Endothelial cell of umbilical vein (primary cell): ENCODE data around the gene CEP70. TPM values are rescaled to one million over a fixed set of nuclear protein-coding genes. Genes with fewer than 3 reads are reported as not detected.

Experiments used
- BruUV-seq: library from RNA; stranded (reverse); fragments of 400-500 nt; replicated peaks from 2 replicates; lab custom pipeline; 2021; lab: Mats Ljungman, UMichigan
- CTCF ChIA-PET: fragments of 300-600, 350-600 bp; sonication (Branson Sonifier 250); formaldehyde crosslinking; loops from one replicate; lab custom pipeline; 2021; ENCODE audit warnings: antibody characterized with exemption, inconsistent platforms; lab: Charles Lee
- POLR2A ChIA-PET: fragments of 300-600, 350-600 bp; sonication (Branson Sonifier 250); formaldehyde crosslinking; loops from one replicate; lab custom pipeline; 2021; ENCODE audit warnings: antibody characterized with exemption, inconsistent platforms; lab: Charles Lee
- DNase-seq: peaks from one replicate; pipeline ENCODE4 v3.0.0-alpha.2; 2011; ENCODE audit warnings: low read depth, low spot score
- FAIRE-seq: peaks from 2 replicates; lab custom pipeline; 2011; peaks lifted over from hg19 to GRCh38; lab: Jason Lieb, UNC
- H2AFZ ChIP-seq: 2 replicates; pipeline ENCODE4 v1.6.0; 2012; ENCODE audit warnings: low read depth, low read length, control low read depth, inconsistent platforms
- H3K27ac ChIP-seq: 2 replicates; pipeline ENCODE4 v1.5.1; 2011; ENCODE audit warnings: low read depth, mild to moderate bottlenecking, control low read depth, low read length, moderate library complexity; ENCODE audit not compliant: insufficient read depth
- H3K27me3 ChIP-seq, 2 experiments: 2 replicates each; pipeline versions ENCODE4 v1.6.0 to v1.6.1; 2011; ENCODE audit warnings: low read length in 2 of 2, mixed read lengths in 1 of 2; ENCODE audit not compliant: control insufficient read depth in 2 of 2, insufficient read depth in 2 of 2
- H3K36me3 ChIP-seq, 2 experiments: 2 replicates in 1 of 2; 3 replicates in 1 of 2; pipeline ENCODE4 v1.5.1; 2011; ENCODE audit warnings: low read length in 2 of 2, mild to moderate bottlenecking in 1 of 2, moderate library complexity in 1 of 2; ENCODE audit not compliant: control insufficient read depth in 2 of 2, insufficient read depth in 2 of 2; ENCODE audit errors: extremely low read depth in 1 of 2
- H3K4me1 ChIP-seq: 3 replicates; pipeline ENCODE4 v1.5.1; 2011; ENCODE audit warnings: mild to moderate bottlenecking, low read length; ENCODE audit not compliant: control insufficient read depth, insufficient read depth; ENCODE audit errors: extremely low read depth
- H3K4me2 ChIP-seq: 2 replicates; pipeline ENCODE4 v1.6.1; 2011; ENCODE audit warnings: low read length, control low read depth, mixed read lengths; ENCODE audit not compliant: insufficient read depth
- H3K4me3 ChIP-seq, 3 experiments: fragments of 200-600 bp in 1 of 3; sonication (generic), shearing (Covaris generic) in 1 of 3; replicated peaks in 1 of 3; 2 replicates each; pipeline ENCODE4 v1.5.1; 2011 to 2016; ENCODE audit warnings: control low read depth in 3 of 3, low read length in 3 of 3, mild to moderate bottlenecking in 2 of 3, inconsistent platforms in 1 of 3, low read depth in 1 of 3, moderate library complexity in 1 of 3; ENCODE audit not compliant: insufficient read depth in 1 of 3
- H3K79me2 ChIP-seq: 2 replicates; pipeline ENCODE4 v1.6.0; 2012; ENCODE audit warnings: low read length, inconsistent platforms; ENCODE audit not compliant: control insufficient read depth, insufficient read depth
- H3K9ac ChIP-seq: replicated peaks from 2 replicates; pipeline ENCODE3; 2011; ENCODE audit warnings: low read length, control low read depth; ENCODE audit not compliant: insufficient read depth; ENCODE audit errors: extremely low read depth
- H3K9me1 ChIP-seq: replicated peaks from 3 replicates; pipeline ENCODE4 v1.6.0; 2011; ENCODE audit warnings: mild to moderate bottlenecking, low read length; ENCODE audit not compliant: control insufficient read depth, insufficient read depth; ENCODE audit errors: extremely low read depth
- H3K9me3 ChIP-seq: replicated peaks from 2 replicates; pipeline ENCODE4 v1.5.1; 2012; ENCODE audit warnings: low read length, inconsistent platforms; ENCODE audit not compliant: control insufficient read depth, insufficient read depth
- H4K20me1 ChIP-seq: replicated peaks from 2 replicates; pipeline ENCODE3; 2011; ENCODE audit warnings: mild to moderate bottlenecking, low read length; ENCODE audit not compliant: control insufficient read depth, insufficient read depth; ENCODE audit errors: extremely low read depth
- EZH2 ChIP-seq: IDR thresholded peaks from 2 replicates; pipeline ENCODE4 v1.6.1; 2012; ENCODE audit warnings: borderline replicate concordance, low read depth, mild to moderate bottlenecking, moderate library complexity, low read length, inconsistent platforms; ENCODE audit not compliant: severe bottlenecking
- FOS ChIP-seq: IDR thresholded peaks from 2 replicates; pipeline ENCODE4 v1.6.1; 2011; ENCODE audit warnings: mild to moderate bottlenecking, low read length, moderate library complexity, borderline replicate concordance; ENCODE audit not compliant: insufficient read depth
- GATA2 ChIP-seq: IDR thresholded peaks from 2 replicates; pipeline ENCODE4 v1.7.0; 2011; ENCODE audit warnings: low read depth, mild to moderate bottlenecking, moderate library complexity, mixed read lengths, low read length; ENCODE audit not compliant: insufficient read length, insufficient read depth
- JUN ChIP-seq: IDR thresholded peaks from 2 replicates; pipeline ENCODE4 v1.6.1; 2011; ENCODE audit warnings: borderline replicate concordance, low read depth; ENCODE audit not compliant: insufficient read length, insufficient read depth
- POLR2A ChIP-seq: IDR thresholded peaks from 2 replicates; pipeline ENCODE4 v1.6.1; 2012; ENCODE audit warnings: low read depth, mild to moderate bottlenecking, control low read depth, low read length
- POLR2AphosphoS5 ChIP-seq: IDR thresholded peaks from 2 replicates; pipeline ENCODE4 v1.6.1; 2012; ENCODE audit warnings: low read depth, mild to moderate bottlenecking, control low read depth, low read length, moderate library complexity; ENCODE audit not compliant: insufficient read depth
- dilution Hi-C: fragments of 300-500 bp; cut with MboI; formaldehyde crosslinking; loops from one replicate; pipeline ENCODE4 v1.15.0; 2019; ENCODE audit warnings: low sequenced_read_pairs; ENCODE audit not compliant: extremely low pct_ligation_motif_present
- intact Hi-C: fragments of 100-400 bp; cut with micrococcal nuclease; formaldehyde crosslinking; loops from one replicate; pipeline ENCODE4 v1.10.0; 2022
- polyA plus RNA-seq, 4 experiments: library from polyadenylated mRNA; depleted of rRNA in 3 of 4; stranded (reverse) in 3 of 4; unstranded in 1 of 4; fragments of >200 nt; gene quantifications; 2 replicates each; pipeline versions ENCODE4 v1.2.1 to v1.2.3, GENCODE V29; 2011 to 2012; ENCODE audit warnings: missing spikeins in 1 of 4
- total RNA-seq: library from RNA; stranded (reverse); gene quantifications from 2 replicates; pipeline ENCODE4 v1.2.3, GENCODE V29; 2021
- TF ChIP-seq, protein P1 (sequence below): IDR thresholded peaks from 2 replicates; pipeline ENCODE4 v1.6.1; 2011; ENCODE audit not compliant: insufficient read depth, insufficient read length
- TF ChIP-seq, protein P2 (sequence below), 2 donors: IDR thresholded peaks; 1 replicate in 1 of 2; 2 replicates in 1 of 2; pipeline ENCODE4 v1.5.1; 2011; ENCODE audit warnings: low read length in 2 of 2, mild to moderate bottlenecking in 2 of 2, moderate library complexity in 2 of 2, control low read depth in 1 of 2, inconsistent platforms in 1 of 2, low read depth in 1 of 2; ENCODE audit not compliant: insufficient read depth in 1 of 2; ENCODE audit errors: extremely low read depth in 1 of 2

Gene CEP70
- total and polyA plus RNA-seq, 2 donors (not counting 3 experiments of a cell fraction or from before 2014, with no cell fraction given) = 2.1 to 16.9 TPM

DNA sequence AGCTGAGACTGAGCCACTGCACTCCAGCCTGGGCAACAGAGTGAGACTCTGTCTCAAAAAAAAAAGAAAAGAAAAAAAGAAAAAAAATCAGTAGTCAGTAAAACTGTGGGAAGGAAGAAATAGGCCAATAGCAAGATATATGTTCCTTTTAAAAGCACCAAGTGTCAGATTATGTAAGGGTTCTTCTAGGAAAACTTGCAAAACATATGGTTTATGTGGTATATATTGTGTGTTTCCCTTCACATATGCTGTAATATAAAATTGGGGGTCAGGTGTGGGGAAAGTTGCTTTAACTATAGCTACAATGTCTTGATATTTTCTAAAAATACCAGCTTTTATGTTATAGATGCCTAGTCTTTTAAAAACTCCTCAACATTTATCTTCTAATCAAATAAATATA is 95.1 kb downstream of the CEP70 start:
- Histone ChIP-seq H3K36me3 (no peaks in the 10 kb centered on the region), H3K4me2 (no peak overlapping the region), H3K9me1 (no peaks in the 10 kb centered on the region), H3K4me3 (no peak overlapping the region), H3K27me3 (no peaks in the 10 kb centered on the region), H3K9ac (no peak overlapping the region), H3K27ac (no peak overlapping the region), H3K79me2 (no peaks in the 10 kb centered on the region), H3K9me3 (no peaks in the 10 kb centered on the region), H2AFZ (no peak overlapping the region), H3K4me1 (peaks cover 3% of the 10 kb centered on the region), H4K20me1 (no peaks in the 10 kb centered on the region)
- ChIA-PET CTCF (interaction anchor here (1.0 kb wide), 1 partner anchor 20 kb away, joined by 6 read pairs; no protein-coding TSS in a partner anchor), POLR2A (no interaction called here)
- intact Hi-C loops = no loop called here
- FAIRE-seq (no peak), DNase-seq (no peak)
- no TSS peak for BruUV-seq
- TF ChIP-seq POLR2AphosphoS5 (no peak), EZH2 (no peak), POLR2A (no peak), FOS (no peak), JUN (no peak), GATA2 (no peak)
- TF ChIP-seq, protein P1, sequence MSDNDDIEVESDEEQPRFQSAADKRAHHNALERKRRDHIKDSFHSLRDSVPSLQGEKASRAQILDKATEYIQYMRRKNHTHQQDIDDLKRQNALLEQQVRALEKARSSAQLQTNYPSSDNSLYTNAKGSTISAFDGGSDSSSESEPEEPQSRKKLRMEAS = no peak
- TF ChIP-seq, protein P2, sequence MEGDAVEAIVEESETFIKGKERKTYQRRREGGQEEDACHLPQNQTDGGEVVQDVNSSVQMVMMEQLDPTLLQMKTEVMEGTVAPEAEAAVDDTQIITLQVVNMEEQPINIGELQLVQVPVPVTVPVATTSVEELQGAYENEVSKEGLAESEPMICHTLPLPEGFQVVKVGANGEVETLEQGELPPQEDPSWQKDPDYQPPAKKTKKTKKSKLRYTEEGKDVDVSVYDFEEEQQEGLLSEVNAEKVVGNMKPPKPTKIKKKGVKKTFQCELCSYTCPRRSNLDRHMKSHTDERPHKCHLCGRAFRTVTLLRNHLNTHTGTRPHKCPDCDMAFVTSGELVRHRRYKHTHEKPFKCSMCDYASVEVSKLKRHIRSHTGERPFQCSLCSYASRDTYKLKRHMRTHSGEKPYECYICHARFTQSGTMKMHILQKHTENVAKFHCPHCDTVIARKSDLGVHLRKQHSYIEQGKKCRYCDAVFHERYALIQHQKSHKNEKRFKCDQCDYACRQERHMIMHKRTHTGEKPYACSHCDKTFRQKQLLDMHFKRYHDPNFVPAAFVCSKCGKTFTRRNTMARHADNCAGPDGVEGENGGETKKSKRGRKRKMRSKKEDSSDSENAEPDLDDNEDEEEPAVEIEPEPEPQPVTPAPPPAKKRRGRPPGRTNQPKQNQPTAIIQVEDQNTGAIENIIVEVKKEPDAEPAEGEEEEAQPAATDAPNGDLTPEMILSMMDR (IDR thresholded peaks at IDR 0.05; ENCODE audit: extremely low read depth in 1 of 2, insufficient read depth in 1 of 2, low read depth in 1 of 2, low read length in 2 of 2) = no peak
- dilution Hi-C loops = no loop called here
